ENCODE data around the gene CHCHD5.
"Not testable (repeated sequence)": the region's sequence is repeated elsewhere in the genome, so short reads cannot be mapped to it uniquely, and the experiment has no call there.

GRCh38 chr2:112609320-112609719 lies 24.9 kb downstream of the CHCHD5 start:
- TF ChIP-seq POLR2AphosphoS5 (IDR thresholded peaks at IDR 0.05; ENCODE audit: low read depth, low read length); POLR2A (IDR thresholded peaks at IDR 0.05; ENCODE audit: low read depth, low read length); TAF1 (IDR thresholded peaks at IDR 0.05; ENCODE audit: low read depth, low read length); POU2F2 (IDR thresholded peaks at IDR 0.05; ENCODE audit: low read depth, low read length); PAX5 (IDR thresholded peaks at IDR 0.05; ENCODE audit: insufficient read depth, low read length, severe bottlenecking); SPI1 (IDR thresholded peaks at IDR 0.05; ENCODE audit: low read depth, low read length): not testable (repeated sequence)

All from GM12891 (cell line).